ENCODE data around the gene RALGDS.
"Not testable (repeated sequence)": the region's sequence is repeated elsewhere in the genome, so short reads cannot be mapped to it uniquely, and the experiment has no call there.

The RALGDS gene

GRCh38 chr9:133121198-133121914 lies at the start of gene RALGDS:
Gene RALGDS, minus strand, starts transcription at chr9:133121240. Its CDS starts 86 bp downstream, at chr9:133121154.
- peak; percentile 90 for DNase-seq (ENCODE audit: low spot score)

- no peak for DNase-seq (ENCODE audit: low spot score)
Observed at GRCh38 chr9:133170716-133171115, 49.7 kb upstream of the RALGDS start.

- DNase-seq (ENCODE audit: low spot score): not testable (repeated sequence)
Observed at GRCh38 chr9:133169687-133170086, 48.6 kb upstream of the RALGDS start.

- DNase-seq (ENCODE audit: low spot score): no peak
Observed at GRCh38 chr9:133169102-133169501, 48.1 kb upstream of the RALGDS start.

GRCh38 chr9:133168432-133168831 lies 47.4 kb upstream of the RALGDS start:
- DNase-seq (ENCODE audit: low spot score): no peak

GRCh38 chr9:133167769-133168168 lies 46.7 kb upstream of the RALGDS start:
- no peak for DNase-seq (ENCODE audit: low spot score)

GRCh38 chr9:133167096-133167730 lies 46.2 kb upstream of the RALGDS start:
- no peak for DNase-seq (ENCODE audit: low spot score)

- DNase-seq (ENCODE audit: low spot score): no peak
Observed at GRCh38 chr9:133166392-133166791, 45.4 kb upstream of the RALGDS start.

GRCh38 chr9:133165452-133165730 lies 44.4 kb upstream of the RALGDS start:
- no peak for DNase-seq (ENCODE audit: low spot score)

- no peak for DNase-seq (ENCODE audit: low spot score)
Observed at GRCh38 chr9:133164191-133164590, 43.2 kb upstream of the RALGDS start.

- no peak for DNase-seq (ENCODE audit: low spot score)
Observed at GRCh38 chr9:133163504-133164172, 42.6 kb upstream of the RALGDS start, which contains the start of gene GBGT1. Gene GBGT1, minus strand, starts transcription at chr9:133163914. Its CDS starts 1,502 bp downstream, at chr9:133162412.

- no peak for DNase-seq (ENCODE audit: low spot score)
Observed at GRCh38 chr9:133162861-133163503, 41.9 kb upstream of the RALGDS start.

GRCh38 chr9:133161547-133161950 lies 40.5 kb upstream of the RALGDS start:
- DNase-seq (ENCODE audit: low spot score): no peak

GRCh38 chr9:133160742-133161546 lies 39.9 kb upstream of the RALGDS start:
- DNase-seq (ENCODE audit: low spot score): peak; percentile 70

- no peak for DNase-seq (ENCODE audit: low spot score)
Observed at GRCh38 chr9:133158695-133159094, 37.7 kb upstream of the RALGDS start.

- DNase-seq (ENCODE audit: low spot score): no peak
Observed at GRCh38 chr9:133155156-133155555, 34.1 kb upstream of the RALGDS start.

GRCh38 chr9:133154097-133154989 lies 33.3 kb upstream of the RALGDS start:
- no peak for DNase-seq (ENCODE audit: low spot score)

GRCh38 chr9:133153227-133154096 lies 32.4 kb upstream of the RALGDS start:
- no peak for DNase-seq (ENCODE audit: low spot score)

GRCh38 chr9:133151601-133152525 lies 30.8 kb upstream of the RALGDS start:
- no peak for DNase-seq (ENCODE audit: low spot score)
